Measurements from ENCODE around the gene NDRG4.

The NDRG4 gene

DNA sequence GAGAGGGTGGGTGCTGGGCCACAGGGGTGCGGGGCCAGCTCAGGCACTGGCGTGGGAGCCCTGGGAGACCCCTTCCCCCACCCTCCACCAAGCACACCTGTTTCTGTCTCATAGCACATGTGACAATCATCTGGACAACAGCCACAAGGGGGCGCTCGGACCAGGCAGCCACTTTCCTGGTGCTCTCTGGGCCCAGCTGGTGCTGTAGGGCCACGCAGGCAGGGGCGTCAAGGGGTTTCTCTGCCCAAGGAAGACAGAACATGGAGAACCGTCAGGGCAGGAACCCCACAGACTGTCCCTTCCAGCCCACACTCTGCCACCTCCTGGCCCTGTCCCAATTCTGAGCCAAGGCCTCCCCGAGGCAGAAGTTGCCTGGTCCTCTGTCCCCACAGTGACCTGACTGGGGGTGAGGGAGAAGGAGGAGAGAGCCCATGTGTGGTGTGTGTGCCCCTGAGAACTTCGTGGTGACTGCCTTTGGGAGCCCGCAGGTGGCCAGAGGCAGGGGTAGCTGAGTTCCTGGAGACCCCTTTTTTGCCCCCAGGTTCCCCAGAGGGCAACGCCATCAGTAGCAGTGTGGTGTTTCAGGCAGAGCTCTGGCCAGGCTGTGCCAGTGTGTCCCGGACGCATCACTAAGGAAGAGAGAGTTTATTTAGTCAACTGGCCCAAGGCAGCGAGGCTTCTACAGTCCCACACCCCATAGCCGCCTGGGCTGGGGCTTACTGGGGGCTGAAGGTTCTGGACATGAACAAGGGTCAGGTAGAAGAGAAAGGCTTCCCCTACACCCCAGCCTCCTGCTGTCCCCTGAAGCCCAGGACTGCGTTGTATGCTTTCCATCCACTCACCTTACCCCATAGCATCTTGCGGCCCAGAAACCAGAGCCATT is 12.2 kb downstream of the NDRG4 start:
- TF ChIP-seq POLR2A (IDR thresholded peaks at IDR 0.05; ENCODE audit: low read depth, low read length) (no peak), POU2F2 (IDR thresholded peaks at IDR 0.05; ENCODE audit: low read depth, low read length) (peak; percentile 42; the same call in 1 of the 2 replicates)
- peak; percentile 76 for DNase-seq (ENCODE audit: insufficient read length, low spot score)
- FAIRE-seq: peak; percentile 68

DNA sequence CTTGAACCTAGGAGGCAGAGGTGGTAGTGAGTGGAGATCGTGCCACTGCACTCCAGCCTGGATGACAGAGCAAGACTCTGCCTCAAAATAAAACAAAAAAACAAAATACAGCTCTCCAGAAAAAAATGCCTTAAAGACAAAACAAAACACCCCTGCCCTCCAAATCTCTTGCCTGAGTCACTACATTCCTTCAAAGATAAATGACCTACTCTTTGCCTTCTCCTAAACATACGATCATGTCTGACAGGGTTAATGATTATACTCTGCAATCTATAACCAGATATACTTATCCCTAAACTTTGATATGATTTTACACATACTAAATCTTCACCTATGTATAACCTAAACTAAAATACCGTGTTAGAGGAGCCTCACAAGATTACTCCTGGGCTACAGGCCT is 13.9 kb downstream of the NDRG4 start:
- no peak for FAIRE-seq
- DNase-seq (ENCODE audit: insufficient read length, low spot score): no peak
- TF ChIP-seq POLR2A (IDR thresholded peaks at IDR 0.05; ENCODE audit: low read depth, low read length): no peak
- TF ChIP-seq POLR2AphosphoS5 (IDR thresholded peaks at IDR 0.05; ENCODE audit: low read depth, low read length): no peak
- no peak for TF ChIP-seq SPI1 (IDR thresholded peaks at IDR 0.05; ENCODE audit: low read depth, low read length)
- TF ChIP-seq TAF1 (IDR thresholded peaks at IDR 0.05; ENCODE audit: low read depth, low read length): no peak
- TF ChIP-seq PAX5 (IDR thresholded peaks at IDR 0.05; ENCODE audit: insufficient read depth, low read length, severe bottlenecking): no peak
- no peak for TF ChIP-seq POU2F2 (IDR thresholded peaks at IDR 0.05; ENCODE audit: low read depth, low read length)

DNA sequence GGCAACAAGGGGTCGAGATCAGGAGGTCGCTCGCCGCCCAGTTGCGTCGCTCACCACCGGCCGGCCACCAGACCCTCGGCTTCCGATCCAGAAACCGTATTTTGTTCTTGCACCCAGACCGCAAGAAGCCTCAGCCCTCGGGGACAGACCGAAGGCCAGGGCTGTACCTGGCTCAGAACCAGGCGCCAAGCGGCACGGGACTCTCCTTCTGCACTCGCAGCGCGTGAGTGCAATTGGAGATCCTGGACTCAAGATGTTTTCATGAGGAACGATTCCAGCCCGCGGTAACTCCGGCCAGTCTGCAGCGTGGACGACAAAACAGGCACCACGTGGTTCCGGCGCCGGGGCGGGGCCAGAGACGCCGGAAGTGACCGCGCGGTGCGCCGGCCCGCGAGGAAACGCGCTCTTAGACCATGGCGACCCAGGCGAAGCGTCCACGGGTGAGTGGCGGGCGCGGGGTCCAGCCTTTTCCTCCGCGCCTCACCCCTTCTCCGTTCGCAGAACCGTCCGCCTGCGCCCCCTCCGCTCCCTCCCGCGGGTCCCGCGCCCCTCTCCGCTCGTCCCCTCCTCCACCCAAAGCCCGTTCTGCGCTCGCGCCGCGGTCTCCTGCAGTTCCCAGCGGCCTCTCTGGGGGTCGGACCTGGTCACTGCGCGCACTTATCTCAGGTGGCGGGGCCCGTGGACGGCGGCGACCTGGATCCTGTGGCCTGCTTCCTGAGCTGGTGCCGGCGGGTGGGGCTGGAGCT is 15.4 kb downstream of the NDRG4 start, which contains the start of gene SETD6:
Gene SETD6, plus strand, starts transcription at position 393 of the 746 bp plus-strand sequence. Its CDS starts 21 bp downstream, at position 414.
- DNase-seq (ENCODE audit: insufficient read length, low spot score): peak; percentile 71
- FAIRE-seq: peak; percentile 98
- TF ChIP-seq PAX5 (IDR thresholded peaks at IDR 0.05; ENCODE audit: insufficient read depth, low read length, severe bottlenecking) (no peak), TAF1 (IDR thresholded peaks at IDR 0.05; ENCODE audit: low read depth, low read length) (peak; percentile 50), POLR2A (IDR thresholded peaks at IDR 0.05; ENCODE audit: low read depth, low read length) (peak; percentile 56)

DNA sequence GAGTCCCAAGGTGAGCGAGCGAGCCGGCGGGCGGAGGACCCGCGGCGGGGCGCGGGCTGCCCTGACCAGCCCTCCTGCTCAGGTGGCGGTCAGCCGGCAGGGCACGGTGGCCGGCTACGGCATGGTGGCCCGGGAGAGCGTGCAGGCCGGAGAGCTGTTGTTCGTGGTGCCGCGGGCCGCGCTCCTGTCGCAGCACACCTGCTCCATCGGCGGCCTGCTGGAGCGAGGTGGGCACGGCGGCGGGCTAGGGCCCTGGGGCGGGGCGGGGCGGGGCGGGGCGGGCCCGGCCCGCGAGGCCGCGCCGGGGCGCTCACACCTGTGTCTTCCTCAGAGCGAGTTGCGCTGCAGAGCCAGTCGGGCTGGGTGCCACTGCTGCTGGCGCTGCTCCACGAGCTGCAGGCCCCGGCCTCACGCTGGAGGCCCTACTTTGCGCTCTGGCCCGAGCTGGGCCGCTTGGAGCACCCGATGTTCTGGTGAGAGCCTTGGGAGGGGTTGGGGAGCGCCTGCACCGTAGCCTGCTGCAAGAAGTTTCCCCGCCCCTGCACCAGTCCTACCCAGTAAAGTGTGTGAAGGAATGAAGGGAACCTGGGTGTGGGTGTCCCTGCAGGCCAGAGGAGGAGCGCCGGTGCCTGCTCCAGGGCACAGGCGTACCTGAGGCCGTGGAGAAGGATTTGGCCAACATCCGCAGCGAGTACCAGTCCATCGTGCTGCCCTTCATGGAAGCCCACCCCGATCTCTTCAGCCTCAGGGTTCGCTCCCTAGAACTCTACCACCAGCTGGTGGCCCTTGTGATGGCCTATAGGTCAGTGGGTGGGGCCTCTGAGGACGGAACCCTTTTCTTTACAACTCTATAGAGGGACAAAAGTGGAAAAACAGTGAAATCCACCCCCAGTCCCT is 16.2 kb downstream of the NDRG4 start:
- peak; percentile 71 for DNase-seq (ENCODE audit: insufficient read length, low spot score)
- TF ChIP-seq POLR2A (IDR thresholded peaks at IDR 0.05; ENCODE audit: low read depth, low read length) (peak; percentile 45), SPI1 (IDR thresholded peaks at IDR 0.05; ENCODE audit: low read depth, low read length) (no peak)
- FAIRE-seq: no peak

DNA sequence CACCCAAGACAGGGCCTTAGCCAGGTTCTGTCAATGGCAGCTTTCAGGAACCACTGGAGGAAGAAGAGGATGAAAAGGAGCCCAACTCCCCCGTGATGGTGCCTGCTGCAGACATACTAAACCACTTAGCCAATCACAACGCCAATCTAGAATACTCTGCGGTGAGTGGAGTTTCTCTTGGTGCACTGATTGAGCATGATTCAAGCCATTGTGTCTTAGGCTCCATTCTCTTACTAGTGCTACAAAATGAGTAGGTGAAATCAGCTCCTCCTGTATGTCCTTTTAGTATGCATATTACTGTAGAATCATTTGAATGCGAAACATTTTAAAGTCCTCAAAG is 16.8 kb downstream of the NDRG4 start:
- FAIRE-seq: no peak
- TF ChIP-seq POLR2A (IDR thresholded peaks at IDR 0.05; ENCODE audit: low read depth, low read length) (no peak), SPI1 (IDR thresholded peaks at IDR 0.05; ENCODE audit: low read depth, low read length) (no peak), POU2F2 (IDR thresholded peaks at IDR 0.05; ENCODE audit: low read depth, low read length) (no peak), TAF1 (IDR thresholded peaks at IDR 0.05; ENCODE audit: low read depth, low read length) (no peak), POLR2AphosphoS5 (IDR thresholded peaks at IDR 0.05; ENCODE audit: low read depth, low read length) (no peak), PAX5 (IDR thresholded peaks at IDR 0.05; ENCODE audit: insufficient read depth, low read length, severe bottlenecking) (no peak)
- no peak for DNase-seq (ENCODE audit: insufficient read length, low spot score)

DNA sequence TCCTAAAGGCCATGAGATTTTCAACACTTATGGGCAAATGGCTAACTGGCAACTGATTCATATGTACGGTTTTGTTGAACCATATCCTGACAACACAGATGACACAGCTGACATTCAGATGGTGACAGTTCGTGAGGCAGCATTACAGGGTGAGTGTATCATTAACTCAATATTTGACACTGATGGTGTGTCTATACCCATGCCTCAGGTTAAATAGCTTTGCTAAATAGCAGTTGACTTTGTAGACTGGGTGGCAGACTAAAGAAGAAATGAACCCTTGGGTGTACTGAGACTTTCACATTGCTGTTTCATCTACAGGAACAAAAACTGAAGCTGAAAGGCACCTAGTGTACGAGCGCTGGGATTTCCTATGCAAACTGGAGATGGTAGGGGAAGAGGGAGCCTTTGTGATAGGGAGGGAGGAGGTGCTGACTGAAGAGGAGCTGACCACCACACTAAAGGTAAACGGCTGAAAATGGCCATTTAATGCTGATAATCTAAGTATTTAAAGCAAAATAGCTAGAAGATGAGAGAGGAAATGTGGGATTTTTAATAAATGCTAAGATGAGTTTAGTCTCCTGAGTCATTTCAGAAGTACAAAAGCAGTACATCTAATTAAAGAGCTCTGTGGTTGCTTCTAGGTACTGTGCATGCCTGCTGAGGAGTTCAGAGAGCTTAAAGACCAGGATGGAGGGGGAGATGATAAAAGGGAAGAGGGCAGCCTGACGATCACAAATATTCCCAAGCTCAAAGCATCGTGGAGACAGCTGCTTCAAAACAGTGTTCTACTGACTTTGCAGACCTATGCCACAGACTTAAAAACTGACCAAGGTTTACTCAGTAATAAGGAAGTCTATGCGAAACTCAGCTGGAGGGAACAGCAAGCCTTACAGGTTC is 18.4 kb downstream of the NDRG4 start:
- FAIRE-seq (peak; percentile 83), DNase-seq (ENCODE audit: insufficient read length, low spot score) (no peak)
- TF ChIP-seq POLR2A (IDR thresholded peaks at IDR 0.05; ENCODE audit: low read depth, low read length): no peak
- 0 out of 2 replicates have a peak, but pooled peaks have one; percentile 43 for TF ChIP-seq POLR2AphosphoS5 (IDR thresholded peaks at IDR 0.05; ENCODE audit: low read depth, low read length)
- TF ChIP-seq PAX5 (IDR thresholded peaks at IDR 0.05; ENCODE audit: insufficient read depth, low read length, severe bottlenecking): no peak
- no peak for TF ChIP-seq TAF1 (IDR thresholded peaks at IDR 0.05; ENCODE audit: low read depth, low read length)
- no peak for TF ChIP-seq POU2F2 (IDR thresholded peaks at IDR 0.05; ENCODE audit: low read depth, low read length)
- TF ChIP-seq SPI1 (IDR thresholded peaks at IDR 0.05; ENCODE audit: low read depth, low read length): peak; percentile 70

DNA sequence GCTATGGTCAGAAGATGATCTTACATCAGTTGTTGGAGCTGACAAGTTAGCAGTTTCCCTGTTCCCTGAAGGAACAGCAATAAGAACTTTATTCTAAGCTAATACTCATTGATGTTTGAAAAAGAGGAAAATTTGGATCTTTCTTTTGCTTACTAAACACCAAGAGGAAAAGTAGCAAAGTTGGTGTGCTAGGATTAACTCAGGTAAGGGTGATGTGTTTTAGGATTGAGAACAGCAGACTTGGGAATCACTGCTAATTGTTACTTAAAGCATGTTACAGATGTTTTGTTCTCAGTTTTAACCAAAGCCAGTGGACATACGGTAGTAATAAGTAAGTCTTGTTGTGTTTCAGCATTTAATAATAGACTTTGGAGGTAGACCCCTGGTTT is 19.0 kb downstream of the NDRG4 start:
- FAIRE-seq (peak; percentile 65), DNase-seq (ENCODE audit: insufficient read length, low spot score) (no peak)
- TF ChIP-seq TAF1 (IDR thresholded peaks at IDR 0.05; ENCODE audit: low read depth, low read length): no peak

DNA sequence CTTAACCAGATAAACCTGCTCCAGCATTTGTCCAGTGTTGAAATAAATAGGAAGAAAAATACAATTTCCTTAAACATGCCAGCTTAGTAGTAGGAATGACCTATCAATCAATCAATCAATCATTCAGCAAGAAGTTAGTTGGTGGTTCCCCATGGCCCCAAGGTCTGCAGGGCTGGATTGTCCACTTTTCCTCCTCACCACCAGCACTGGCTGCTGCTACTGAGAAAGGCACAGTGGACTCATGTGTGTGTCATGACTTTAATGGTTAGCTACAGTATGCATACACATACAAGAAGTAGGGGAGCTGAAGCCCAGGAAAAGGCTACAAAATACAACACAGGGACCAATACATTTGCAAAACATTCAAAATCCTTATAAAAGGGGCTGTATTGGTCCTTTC is 19.8 kb downstream of the NDRG4 start:
- TF ChIP-seq POU2F2 (IDR thresholded peaks at IDR 0.05; ENCODE audit: low read depth, low read length) (no peak), TAF1 (IDR thresholded peaks at IDR 0.05; ENCODE audit: low read depth, low read length) (no peak), POLR2A (IDR thresholded peaks at IDR 0.05; ENCODE audit: low read depth, low read length) (no peak), SPI1 (IDR thresholded peaks at IDR 0.05; ENCODE audit: low read depth, low read length) (no peak), PAX5 (IDR thresholded peaks at IDR 0.05; ENCODE audit: insufficient read depth, low read length, severe bottlenecking) (no peak), POLR2AphosphoS5 (IDR thresholded peaks at IDR 0.05; ENCODE audit: low read depth, low read length) (no peak)

DNA sequence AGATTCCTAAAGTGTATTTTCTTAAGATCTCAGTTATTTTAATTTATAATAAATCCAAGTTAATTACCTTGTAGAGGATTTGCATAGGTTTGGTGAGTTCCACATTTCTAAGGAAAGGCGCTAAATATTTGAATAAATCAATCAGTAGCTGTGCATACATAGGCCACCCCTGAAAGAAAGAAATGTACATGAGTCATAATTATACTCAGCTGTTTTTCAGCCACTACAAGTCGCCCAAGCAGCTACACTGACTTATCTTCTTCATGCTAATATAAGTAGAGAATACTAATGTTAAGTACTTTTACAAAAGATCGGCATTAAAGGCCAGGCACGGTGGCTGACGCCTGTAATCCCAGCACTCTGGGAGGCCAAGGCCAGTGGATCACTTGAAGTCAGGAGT is 30.2 kb downstream of the NDRG4 start:
- DNase-seq (ENCODE audit: insufficient read length, low spot score): no peak
- TF ChIP-seq POU2F2 (IDR thresholded peaks at IDR 0.05; ENCODE audit: low read depth, low read length) (no peak), POLR2AphosphoS5 (IDR thresholded peaks at IDR 0.05; ENCODE audit: low read depth, low read length) (no peak)
- FAIRE-seq: no peak

More for the DNA sequence above, 19.8 kb downstream of the NDRG4 start:
- FAIRE-seq: no peak
- DNase-seq (ENCODE audit: insufficient read length, low spot score): no peak
